Osteocyte (in vitro differentiated cells): ENCODE measurements around the gene MAP4K2. TPM values are rescaled to one million over a fixed set of nuclear protein-coding genes. Genes with fewer than 3 reads are reported as not detected.
"Not testable (repeated sequence)": the region's sequence is repeated elsewhere in the genome, so short reads cannot be mapped to it uniquely, and the experiment has no call there.

Source experiments
- DNase-seq: peaks from one replicate; pipeline ENCODE4 v3.0.0; 2021; ENCODE audit warnings: mixed read lengths; ENCODE audit not compliant: unreplicated experiment; ENCODE audit errors: extremely low spot score
- H3K27ac Mint-ChIP-seq: one replicate; pipeline ENCODE4 v1.8.0; 2021; ENCODE audit warnings: mild to moderate bottlenecking, mixed read lengths; ENCODE audit not compliant: unreplicated experiment
- H3K27me3 Mint-ChIP-seq: one replicate; pipeline ENCODE4 v1.8.0; 2021; ENCODE audit warnings: mixed read lengths; ENCODE audit not compliant: unreplicated experiment
- H3K36me3 Mint-ChIP-seq: one replicate; pipeline ENCODE4 v1.8.0; 2021; ENCODE audit warnings: mixed read lengths; ENCODE audit not compliant: unreplicated experiment
- H3K4me1 Mint-ChIP-seq: one replicate; pipeline ENCODE4 v1.8.0; 2021; ENCODE audit warnings: mixed read lengths; ENCODE audit not compliant: unreplicated experiment
- H3K4me3 Mint-ChIP-seq: one replicate; pipeline ENCODE4 v1.8.0; 2021; ENCODE audit warnings: mild to moderate bottlenecking, moderate library complexity, mixed read lengths; ENCODE audit not compliant: unreplicated experiment
- H3K9me3 Mint-ChIP-seq: one replicate; pipeline ENCODE4 v1.8.0; 2021; ENCODE audit warnings: mixed read lengths; ENCODE audit not compliant: unreplicated experiment
- CTCF ChIP-seq: fragments of 200-600 bp; sonication (generic); IDR thresholded peaks from 2 replicates; pipeline ENCODE4 v1.5.0; 2021; ENCODE audit warnings: antibody characterized with exemption, mild to moderate bottlenecking, moderate library complexity
- total RNA-seq: library from RNA; stranded (reverse); gene quantifications from 2 replicates; pipeline ENCODE4 v1.2.1, GENCODE V29; 2021

Gene MAP4K2
- total RNA-seq, 1 donor from 2014 or later = 16.0 TPM

GRCh38 chr11:64848826-64849597, 46.0 kb upstream of the MAP4K2 start:
- H3K27me3 Mint-ChIP-seq = no peaks in the 10 kb centered on the region
- no peak for DNase-seq
- H3K9me3 Mint-ChIP-seq = no peaks in the 10 kb centered on the region
- TF ChIP-seq CTCF = no peak
- peaks cover 32% of the 10 kb centered on the region for H3K4me1 Mint-ChIP-seq
- H3K27ac Mint-ChIP-seq = no peak overlapping the region
- H3K36me3 Mint-ChIP-seq = no peaks in the 10 kb centered on the region
- H3K4me3 Mint-ChIP-seq = no peak overlapping the region

- Mint-ChIP-seq H3K27me3 (no peaks in the 10 kb centered on the region), H3K4me3 (no peak overlapping the region), H3K36me3 (no peaks in the 10 kb centered on the region), H3K4me1 (peaks cover 34% of the 10 kb centered on the region), H3K9me3 (no peaks in the 10 kb centered on the region), H3K27ac (no peak overlapping the region)
- no peak for DNase-seq
- no peak for TF ChIP-seq CTCF
These were observed 45.3 kb upstream of the MAP4K2 start for GRCh38 chr11:64848214-64848825.

GRCh38 chr11:64846998-64847666, 44.1 kb upstream of the MAP4K2 start:
- H3K9me3 Mint-ChIP-seq = no peaks in the 10 kb centered on the region
- H3K4me1 Mint-ChIP-seq = peaks cover 35% of the 10 kb centered on the region
- DNase-seq = peak; percentile 96
- H3K27ac Mint-ChIP-seq = no peak overlapping the region
- no peaks in the 10 kb centered on the region for H3K36me3 Mint-ChIP-seq
- no peak overlapping the region for H3K4me3 Mint-ChIP-seq
- peak; percentile 98 for TF ChIP-seq CTCF
- H3K27me3 Mint-ChIP-seq = no peaks in the 10 kb centered on the region

- H3K27ac Mint-ChIP-seq, H3K27me3 Mint-ChIP-seq, H3K36me3 Mint-ChIP-seq, H3K4me3 Mint-ChIP-seq, H3K9me3 Mint-ChIP-seq, DNase-seq: not testable (repeated sequence)
- H3K4me1 Mint-ChIP-seq = peaks cover 28% of the 10 kb centered on the region
These were observed 42.7 kb upstream of the MAP4K2 start for GRCh38 chr11:64845776-64846129.

GRCh38 chr11:64845129-64845775, 42.2 kb upstream of the MAP4K2 start:
- H3K9me3 Mint-ChIP-seq = no peaks in the 10 kb centered on the region
- peaks cover 25% of the 10 kb centered on the region for H3K4me1 Mint-ChIP-seq
- H3K27me3 Mint-ChIP-seq = no peaks in the 10 kb centered on the region
- peak overlapping the region; percentile 29 for H3K4me3 Mint-ChIP-seq
- DNase-seq = no peak
- no peak overlapping the region for H3K27ac Mint-ChIP-seq
- no peaks in the 10 kb centered on the region for H3K36me3 Mint-ChIP-seq
- TF ChIP-seq CTCF = no peak
